Breast epithelium (tissue), 3 donors: Measurements from ENCODE around the gene NKD2.
"Not testable (repeated sequence)": the region's sequence is repeated elsewhere in the genome, so short reads cannot be mapped to it uniquely, and the experiment has no call there.

ENCODE experiments used
- POLR2A ChIP-seq: fragments of 450-650 bp; IDR thresholded peaks from one replicate; pipeline ENCODE4 v1.6.1; 2016; ENCODE audit warnings: antibody characterized with exemption, mild to moderate bottlenecking, moderate library complexity
- POLR2AphosphoS5 ChIP-seq, 3 donors: sonication (generic); formaldehyde crosslinking; IDR thresholded peaks; one replicate each; pipeline ENCODE4 v1.6.1; 2017; ENCODE audit warnings: antibody characterized with exemption in 3 of 3
- TF ChIP-seq, protein P1 (sequence below), 3 donors: fragments of 450-650 bp; IDR thresholded peaks; one replicate each; pipeline ENCODE4 v1.5.1; 2016 to 2017; ENCODE audit warnings: antibody characterized with exemption in 3 of 3, mild to moderate bottlenecking in 3 of 3, moderate library complexity in 3 of 3

DNA sequence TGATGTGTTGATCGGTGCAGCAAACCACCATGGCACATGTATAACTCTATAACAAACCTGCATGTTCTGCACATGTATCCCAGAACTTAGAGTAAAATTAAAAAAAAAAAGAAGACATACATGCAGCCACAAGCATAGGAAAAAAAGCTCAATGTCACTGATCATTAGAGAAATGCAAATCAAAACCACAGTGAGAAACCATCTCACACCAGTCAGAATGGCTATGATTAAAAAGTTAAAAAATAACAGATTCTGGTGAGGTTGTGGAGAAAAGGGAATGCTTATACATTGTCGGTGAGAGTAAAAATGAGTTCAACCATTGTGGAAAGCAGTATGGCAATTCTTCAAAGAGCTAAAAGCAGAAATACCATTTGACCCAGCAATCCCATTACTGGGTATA lies 36.0 kb upstream of the NKD2 start:
- TF ChIP-seq, protein P1, sequence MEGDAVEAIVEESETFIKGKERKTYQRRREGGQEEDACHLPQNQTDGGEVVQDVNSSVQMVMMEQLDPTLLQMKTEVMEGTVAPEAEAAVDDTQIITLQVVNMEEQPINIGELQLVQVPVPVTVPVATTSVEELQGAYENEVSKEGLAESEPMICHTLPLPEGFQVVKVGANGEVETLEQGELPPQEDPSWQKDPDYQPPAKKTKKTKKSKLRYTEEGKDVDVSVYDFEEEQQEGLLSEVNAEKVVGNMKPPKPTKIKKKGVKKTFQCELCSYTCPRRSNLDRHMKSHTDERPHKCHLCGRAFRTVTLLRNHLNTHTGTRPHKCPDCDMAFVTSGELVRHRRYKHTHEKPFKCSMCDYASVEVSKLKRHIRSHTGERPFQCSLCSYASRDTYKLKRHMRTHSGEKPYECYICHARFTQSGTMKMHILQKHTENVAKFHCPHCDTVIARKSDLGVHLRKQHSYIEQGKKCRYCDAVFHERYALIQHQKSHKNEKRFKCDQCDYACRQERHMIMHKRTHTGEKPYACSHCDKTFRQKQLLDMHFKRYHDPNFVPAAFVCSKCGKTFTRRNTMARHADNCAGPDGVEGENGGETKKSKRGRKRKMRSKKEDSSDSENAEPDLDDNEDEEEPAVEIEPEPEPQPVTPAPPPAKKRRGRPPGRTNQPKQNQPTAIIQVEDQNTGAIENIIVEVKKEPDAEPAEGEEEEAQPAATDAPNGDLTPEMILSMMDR (IDR thresholded peaks at IDR 0.05), result not testable (repeated sequence)
- TF ChIP-seq POLR2A; POLR2AphosphoS5 (IDR thresholded peaks at IDR 0.05): not testable (repeated sequence)
